DMS114 treated with DMSO at 0.1 percent for 48 hours (cell line): ENCODE data around the gene ZNF519.

Experiments
- DNase-seq: peaks from one replicate; lab custom pipeline; 2025; ENCODE audit not compliant: unreplicated experiment; lab: John Stamatoyannopoulos, UW

ZNF519 gene

DNA sequence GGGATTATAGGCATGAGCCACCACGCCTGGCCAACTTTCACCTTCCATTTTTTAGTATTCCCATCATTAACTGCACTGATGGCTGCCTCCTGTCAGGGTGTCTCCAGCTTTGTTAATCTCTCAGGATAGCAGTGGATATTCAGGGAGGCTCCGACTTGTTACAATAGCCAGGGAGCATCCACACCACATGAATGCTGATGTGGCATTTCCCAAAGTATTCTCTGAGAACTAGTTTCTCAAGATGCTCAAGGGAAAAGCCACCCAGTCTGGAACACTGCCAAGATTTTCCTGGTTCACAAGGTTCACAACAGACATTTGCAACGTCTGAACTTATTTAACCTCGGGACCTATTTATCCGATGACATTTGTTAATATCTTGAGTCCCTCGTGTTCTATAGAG, 33.8 kb downstream of the ZNF519 start:
- no peak for DNase-seq

DNA sequence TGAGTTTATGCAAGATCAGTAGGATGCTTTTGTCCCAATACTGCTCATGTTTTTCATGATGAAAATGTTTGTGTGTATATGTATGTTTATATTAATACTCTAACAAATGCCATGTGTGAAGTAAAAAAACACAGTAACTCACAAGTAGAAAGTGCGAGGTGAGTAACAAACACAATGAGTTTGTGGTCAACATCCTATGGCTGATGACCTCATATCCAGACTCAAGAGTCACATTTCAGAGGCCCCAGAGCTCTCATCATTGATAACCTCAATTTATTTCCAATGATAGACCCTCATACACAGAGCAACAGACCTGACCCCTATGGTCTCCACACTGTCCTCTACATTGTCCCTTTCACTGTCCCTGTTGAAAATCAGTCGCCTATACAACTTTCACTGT, 34.5 kb downstream of the ZNF519 start:
- no peak for DNase-seq

DNA sequence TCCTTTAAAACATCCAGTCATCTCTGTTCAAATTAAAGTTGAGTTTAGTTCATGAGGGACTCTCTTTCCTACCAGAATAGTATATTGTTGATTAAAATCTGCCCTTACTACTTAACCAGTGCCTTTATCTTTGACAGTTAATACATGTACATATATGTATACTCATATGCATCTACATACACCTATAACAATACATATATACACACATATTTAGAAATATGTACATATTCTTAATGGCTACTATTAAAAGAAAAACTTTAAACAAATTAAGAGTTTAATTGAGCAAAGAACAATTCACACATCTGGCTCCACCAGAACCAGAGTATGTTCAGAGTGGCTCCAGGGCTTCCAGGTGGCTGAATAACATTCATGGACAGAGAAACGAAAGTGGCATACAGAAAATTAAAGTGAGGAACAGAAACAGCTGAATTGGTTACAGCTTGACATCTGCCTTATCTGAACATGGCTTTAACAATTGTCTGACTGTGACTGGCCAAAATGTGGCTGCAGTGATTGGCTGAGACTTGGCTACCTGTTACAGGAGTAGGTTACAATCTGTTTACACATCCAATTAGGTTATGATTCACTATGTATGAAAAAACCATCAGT, 38.8 kb downstream of the ZNF519 start:
- DNase-seq = no peak

DNA sequence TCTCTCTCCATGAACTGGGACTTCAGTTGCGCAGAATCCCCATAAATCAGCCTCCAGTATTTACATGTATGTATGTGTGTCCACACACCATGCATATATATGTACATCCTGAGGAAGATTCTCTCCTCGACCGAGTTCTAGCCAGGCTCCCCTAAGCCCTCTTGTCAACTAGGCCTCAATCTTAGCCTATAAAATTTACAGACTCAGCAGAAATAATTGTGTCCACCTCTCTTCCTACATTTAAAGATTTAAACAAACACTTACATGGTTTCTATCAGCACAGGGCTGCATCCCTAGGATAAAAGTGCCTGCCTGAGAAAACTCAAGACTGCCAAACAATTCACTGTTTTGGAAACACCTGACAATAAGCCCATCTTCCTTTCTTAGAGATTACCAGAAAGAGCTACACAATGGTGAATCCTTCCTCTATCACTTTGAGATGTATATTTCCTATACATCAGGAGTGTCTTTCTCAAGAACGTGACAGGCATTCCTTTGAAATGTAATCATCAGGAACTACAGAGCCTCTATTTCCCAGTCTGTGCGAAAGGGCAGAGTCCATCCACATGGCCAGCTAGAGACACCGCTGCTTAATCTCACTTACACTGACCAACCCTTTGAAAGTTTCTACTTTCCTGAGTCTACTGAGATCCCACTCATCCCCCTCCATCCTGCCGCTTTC, 39.5 kb downstream of the ZNF519 start:
- DNase-seq = no peak

DNA sequence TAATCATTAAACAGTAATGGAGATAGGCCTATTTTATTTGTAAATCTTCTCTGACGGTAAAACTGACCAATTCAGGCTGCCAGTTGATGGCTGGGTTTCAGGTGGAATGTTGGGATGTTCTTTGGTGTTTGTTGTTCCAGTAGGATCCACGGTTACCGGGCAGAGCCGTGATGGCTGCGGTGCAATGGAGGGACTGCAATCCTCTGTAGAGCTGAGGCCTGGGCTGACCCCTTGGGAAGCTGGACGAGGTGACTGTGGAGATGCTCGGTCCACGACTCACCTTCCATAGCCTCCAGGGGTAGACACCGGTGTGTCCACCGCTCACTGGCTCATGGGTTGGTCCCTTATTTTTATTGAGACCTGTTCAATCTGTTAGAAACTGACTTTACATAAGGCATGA, 42.5 kb downstream of the ZNF519 start:
- no peak for DNase-seq

DNA sequence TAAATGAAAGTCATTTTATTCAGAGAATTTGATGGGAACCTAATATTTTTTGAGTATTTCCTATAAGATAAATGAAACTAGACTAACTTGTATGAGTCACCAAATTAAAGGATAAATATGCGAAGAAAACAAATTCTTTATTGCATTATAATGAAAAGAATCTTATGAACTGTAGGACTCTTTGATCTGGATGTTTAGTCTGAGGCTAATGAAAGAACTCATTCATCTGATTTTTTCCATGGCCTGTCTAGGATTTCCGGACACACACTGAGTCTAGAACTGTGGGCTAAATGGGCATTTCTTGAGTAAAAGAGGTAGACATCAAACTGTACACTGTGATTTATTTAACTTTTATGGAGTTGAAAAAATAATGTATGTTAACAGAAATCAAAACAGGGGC, 43.0 kb downstream of the ZNF519 start:
- no peak for DNase-seq

DNA sequence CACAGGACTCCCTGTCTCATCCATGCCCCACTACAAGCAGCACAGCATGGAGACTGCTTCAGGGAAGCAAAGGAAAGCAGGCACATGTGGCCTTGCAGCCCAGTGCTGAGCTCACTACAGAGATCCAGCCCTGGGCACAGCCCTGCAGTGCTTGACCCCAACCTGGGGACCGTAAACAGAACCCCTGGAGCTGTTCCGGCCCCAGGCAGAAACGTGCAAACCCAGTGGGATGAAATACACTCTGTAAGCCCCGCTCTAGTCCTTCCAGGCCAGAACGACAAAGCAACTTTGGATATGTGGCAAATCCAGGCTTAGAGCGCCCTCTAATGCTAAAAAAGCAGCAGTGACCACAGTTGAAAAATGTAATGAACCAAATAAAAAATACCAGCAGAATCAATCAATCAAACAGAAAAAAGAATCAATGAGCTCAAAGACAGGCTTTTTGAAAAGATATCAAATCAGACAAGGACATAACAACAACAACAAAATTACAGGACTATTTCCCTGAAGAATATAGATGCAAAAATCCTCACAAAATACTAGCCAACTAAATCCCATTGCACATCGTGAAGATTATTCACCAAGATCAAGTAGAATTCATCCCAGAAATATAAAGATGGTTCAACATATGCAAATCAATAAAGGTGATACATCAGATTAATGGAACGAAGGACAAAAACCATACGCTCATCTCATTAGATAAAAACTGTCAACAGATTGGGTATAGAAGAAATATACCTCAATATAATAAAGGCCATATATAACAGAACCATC, 45.6 kb downstream of the ZNF519 start:
- DNase-seq = peak; percentile 4

DNA sequence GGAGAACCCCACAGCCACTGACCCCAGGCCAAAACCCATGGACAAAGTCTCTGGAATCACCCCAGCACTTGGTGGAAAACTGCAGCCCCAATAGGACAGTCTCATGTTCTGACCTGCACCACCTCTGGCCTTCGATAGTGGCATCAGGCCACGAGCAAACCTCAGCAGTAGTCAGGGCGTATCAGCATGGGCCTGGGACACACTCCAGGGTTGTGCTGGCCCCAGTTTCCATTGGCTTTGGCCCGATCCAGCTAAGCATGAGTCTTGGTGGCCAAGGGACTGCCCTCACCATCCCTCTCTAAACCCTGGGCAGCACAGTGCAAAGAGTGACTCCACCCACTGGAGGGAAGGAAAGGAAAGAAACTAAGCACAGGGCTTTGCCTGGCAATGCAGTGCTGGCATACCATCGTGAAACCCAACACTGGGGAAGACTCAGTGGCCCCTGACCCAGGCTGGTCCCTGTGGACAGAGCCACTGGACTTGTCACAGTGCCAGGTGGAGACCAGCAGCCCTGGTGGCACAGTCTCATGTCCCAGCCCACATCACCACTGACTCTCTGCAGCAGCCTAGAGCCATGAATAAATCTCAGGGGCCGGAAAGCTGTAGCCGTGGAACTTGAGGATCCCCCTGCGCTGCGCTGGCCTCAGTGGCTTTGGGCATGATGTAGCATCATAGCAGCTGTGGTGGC, 46.3 kb downstream of the ZNF519 start:
- no peak for DNase-seq

DNA sequence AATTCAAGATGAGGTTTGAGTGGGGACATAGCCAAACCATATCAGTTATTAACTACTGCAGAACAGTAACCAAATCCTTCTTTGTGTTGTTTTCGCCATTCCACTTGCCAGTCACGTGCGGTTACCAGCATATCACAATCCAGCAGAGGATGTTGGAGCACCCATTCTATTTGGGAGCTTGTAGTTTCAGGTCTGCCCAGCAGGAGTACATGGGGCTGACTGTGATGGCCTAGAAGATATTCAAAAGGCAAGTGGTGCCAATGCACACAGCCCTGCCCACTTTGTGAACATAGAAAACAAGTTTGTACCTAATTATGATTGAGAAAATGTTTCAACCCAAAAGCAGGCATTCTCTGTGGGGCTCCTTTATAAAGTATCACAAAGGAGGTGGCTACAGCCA, 57.0 kb downstream of the ZNF519 start:
- DNase-seq = no peak

DNA sequence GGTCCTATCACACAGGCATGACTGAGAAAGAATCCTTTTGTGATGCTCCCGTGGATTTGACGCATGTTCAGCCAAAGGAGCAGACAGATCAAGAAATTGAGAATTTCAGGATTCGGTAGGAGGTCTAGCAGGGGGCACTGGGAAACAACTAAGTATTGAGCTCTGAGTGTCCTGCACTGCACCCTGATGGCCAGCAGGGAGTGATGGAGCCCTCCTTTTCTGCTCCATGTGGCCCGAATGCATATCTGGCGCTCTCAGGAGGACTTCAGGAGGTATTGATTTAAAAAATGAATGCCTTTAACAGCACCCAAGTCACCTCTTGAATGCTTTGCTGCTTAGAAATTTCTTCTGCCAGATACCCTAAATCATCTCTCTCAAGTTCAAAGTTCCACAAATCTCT, 58.0 kb downstream of the ZNF519 start:
- no peak for DNase-seq

DNA sequence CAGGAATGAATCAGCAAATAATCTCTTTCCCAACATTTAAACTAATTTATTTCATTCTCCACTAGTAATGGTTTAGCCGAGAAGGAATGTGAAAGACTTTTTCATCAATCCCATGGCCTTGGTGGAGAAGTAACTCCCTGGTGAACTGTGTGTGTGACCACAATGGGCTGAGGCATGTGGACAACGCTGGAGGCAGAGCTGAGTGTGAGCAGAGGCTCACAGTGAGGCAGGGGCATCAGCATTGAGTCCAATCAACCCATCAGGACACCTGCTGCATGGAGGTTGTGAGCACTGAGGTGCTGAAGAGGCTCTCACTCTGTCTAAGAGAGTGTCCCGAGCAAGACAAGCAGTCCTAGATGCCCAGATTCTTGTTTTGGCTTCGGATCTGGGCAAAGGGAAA, 78.6 kb downstream of the ZNF519 start:
- DNase-seq = no peak
